ENCODE data around the gene TMEM107.
"Not testable (repeated sequence)": the region's sequence is repeated elsewhere in the genome, so short reads cannot be mapped to it uniquely, and the experiment has no call there.

The TMEM107 gene

DNA sequence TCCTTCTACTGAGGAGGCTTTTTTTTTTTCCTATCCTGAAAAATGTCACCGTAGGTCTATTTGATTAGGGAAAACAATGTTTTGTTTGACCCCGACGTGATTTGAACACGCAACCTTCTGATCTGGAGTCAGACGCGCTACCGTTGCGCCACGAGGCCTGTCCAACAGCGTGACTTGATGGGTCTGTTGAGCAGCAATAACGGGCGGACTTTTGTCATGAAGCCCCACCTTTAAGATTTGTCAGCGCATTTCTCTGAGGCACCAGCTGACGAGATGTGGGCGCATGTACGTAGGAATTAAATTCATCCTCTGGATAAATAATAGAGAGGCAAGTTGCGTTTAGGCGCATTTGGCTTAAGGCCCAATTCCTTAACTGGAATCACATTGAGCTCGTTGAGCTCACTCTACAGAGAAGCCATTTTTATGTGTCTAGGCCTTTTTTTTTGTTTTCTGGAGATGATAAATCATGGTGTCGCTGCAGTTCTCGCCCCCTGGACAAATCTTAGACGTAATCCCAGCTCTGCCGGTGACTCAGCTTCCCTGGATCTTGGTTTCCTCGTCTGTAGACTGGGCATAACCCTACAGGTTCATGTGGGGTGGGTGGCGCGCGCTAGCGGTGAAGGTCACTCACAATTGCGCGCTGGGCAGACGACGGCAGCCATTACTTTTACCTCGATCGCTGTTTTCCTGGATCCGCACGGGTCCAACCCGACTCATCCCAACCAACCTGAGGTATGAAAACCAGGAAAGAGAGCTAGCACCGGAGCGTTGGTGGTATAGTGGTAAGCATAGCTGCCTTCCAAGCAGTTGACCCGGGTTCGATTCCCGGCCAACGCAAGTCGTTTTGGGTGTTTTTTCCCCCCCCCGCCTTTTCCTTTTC, 44.8 kb upstream of the TMEM107 start:
- peak overlapping the region; percentile 82 for H3K9ac ChIP-seq (ENCODE audit: insufficient read length, low read depth)
- DNase-seq (ENCODE audit: low read depth, low spot score) = no peak
- peaks cover 4% of the 10 kb centered on the region for H3K36me3 ChIP-seq (ENCODE audit: insufficient read depth, insufficient read length, low read length)
- H3K27me3 ChIP-seq (ENCODE audit: insufficient read depth, insufficient read length) = no peaks in the 10 kb centered on the region
- peaks cover 3% of the 10 kb centered on the region for H3K4me1 ChIP-seq (ENCODE audit: insufficient read depth, insufficient read length)
- TF ChIP-seq SUZ12 (IDR thresholded peaks at IDR 0.05; ENCODE audit: extremely low read depth, insufficient read depth, insufficient read length) (no peak), ZNF274 (IDR thresholded peaks at IDR 0.05; ENCODE audit: low read depth, low read length) (no peak), YY1 (IDR thresholded peaks at IDR 0.05; ENCODE audit: insufficient read depth, insufficient read length) (peak; percentile 57)
- peak overlapping the region; percentile 62 for H3K4me3 ChIP-seq (ENCODE audit: insufficient read length, low read depth)
- no peaks in the 10 kb centered on the region for H3K9me3 ChIP-seq (ENCODE audit: insufficient read depth, low read length)

DNA sequence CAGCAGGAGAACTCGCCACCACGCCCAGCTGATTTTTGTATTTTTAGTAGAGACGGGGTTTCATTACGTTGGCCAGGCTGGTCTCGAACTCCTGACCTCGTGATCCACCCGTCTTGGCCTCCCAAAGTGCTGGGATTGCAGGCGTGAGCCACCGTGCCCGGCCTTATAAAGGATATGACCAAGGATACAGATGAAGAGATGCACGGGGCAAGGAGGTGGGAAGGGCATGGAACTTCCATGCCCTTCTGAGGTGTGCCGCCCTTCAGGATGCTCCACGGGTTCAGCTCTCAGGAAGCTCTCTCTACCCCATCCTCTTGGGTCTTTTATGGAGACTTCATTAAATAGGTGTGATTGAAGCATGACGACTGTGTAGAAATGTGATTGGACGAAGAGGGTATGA, 37.8 kb upstream of the TMEM107 start:
- H3K4me1 ChIP-seq (ENCODE audit: insufficient read depth, insufficient read length); H3K9ac ChIP-seq (ENCODE audit: insufficient read length, low read depth); DNase-seq (ENCODE audit: low read depth, low spot score); H3K27me3 ChIP-seq (ENCODE audit: insufficient read depth, insufficient read length); H3K36me3 ChIP-seq (ENCODE audit: insufficient read depth, insufficient read length, low read length); H3K9me3 ChIP-seq (ENCODE audit: insufficient read depth, low read length); H3K4me3 ChIP-seq (ENCODE audit: insufficient read length, low read depth): not testable (repeated sequence)

DNA sequence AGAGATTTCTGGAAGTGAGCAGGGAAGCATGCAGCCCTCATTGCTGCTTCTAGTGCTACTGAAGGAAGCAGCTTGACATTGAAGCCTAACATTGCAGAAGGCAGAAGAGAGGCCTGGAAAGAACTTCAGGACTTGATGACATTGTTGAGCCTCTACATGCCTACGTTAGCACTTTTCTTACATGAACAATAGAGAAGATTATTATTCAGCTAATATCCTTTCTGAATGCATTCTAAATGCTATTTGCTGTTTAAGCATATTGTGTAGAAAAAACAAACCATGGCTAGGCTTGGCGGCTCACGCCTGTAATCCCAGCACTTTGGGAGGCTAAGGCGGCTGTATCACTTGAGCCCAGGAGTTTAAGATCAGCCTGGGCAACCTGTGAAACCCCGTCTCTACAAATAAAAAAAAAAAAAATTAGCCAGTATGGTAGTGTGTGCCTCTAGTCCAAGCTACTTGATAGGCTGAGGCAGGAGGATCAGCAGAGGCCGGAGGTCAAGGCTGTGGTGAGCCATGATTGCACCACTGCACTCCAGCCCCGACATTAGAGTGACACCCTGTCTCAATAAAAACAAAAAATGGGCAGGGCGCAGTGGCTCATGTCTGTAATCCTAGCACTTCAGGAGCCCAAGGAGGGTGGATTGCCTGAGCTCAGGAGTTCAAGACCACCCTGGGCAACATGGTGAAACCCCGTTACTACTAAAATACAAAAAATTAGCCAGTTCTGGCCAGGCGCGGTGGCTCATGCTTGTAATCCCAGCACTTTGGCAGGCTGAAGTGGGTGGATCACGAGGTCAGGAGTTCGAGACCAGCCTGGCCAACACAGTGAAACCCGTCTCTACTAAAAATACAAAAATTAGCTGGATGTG, 36.4 kb upstream of the TMEM107 start:
- Histone ChIP-seq H3K36me3 (ENCODE audit: insufficient read depth, insufficient read length, low read length) (peaks cover 15% of the 10 kb centered on the region), H3K9ac (ENCODE audit: insufficient read length, low read depth) (peak overlapping the region; percentile 32), H3K27me3 (ENCODE audit: insufficient read depth, insufficient read length) (no peaks in the 10 kb centered on the region), H3K9me3 (ENCODE audit: insufficient read depth, low read length) (no peaks in the 10 kb centered on the region), H3K4me3 (ENCODE audit: insufficient read length, low read depth) (no peak overlapping the region), H3K4me1 (ENCODE audit: insufficient read depth, insufficient read length) (peaks cover 1% of the 10 kb centered on the region)
- DNase-seq (ENCODE audit: low read depth, low spot score) = no peak
- TF ChIP-seq ZNF274 (IDR thresholded peaks at IDR 0.05; ENCODE audit: low read depth, low read length) (no peak), YY1 (IDR thresholded peaks at IDR 0.05; ENCODE audit: insufficient read depth, insufficient read length) (no peak), SUZ12 (IDR thresholded peaks at IDR 0.05; ENCODE audit: extremely low read depth, insufficient read depth, insufficient read length) (no peak)

DNA sequence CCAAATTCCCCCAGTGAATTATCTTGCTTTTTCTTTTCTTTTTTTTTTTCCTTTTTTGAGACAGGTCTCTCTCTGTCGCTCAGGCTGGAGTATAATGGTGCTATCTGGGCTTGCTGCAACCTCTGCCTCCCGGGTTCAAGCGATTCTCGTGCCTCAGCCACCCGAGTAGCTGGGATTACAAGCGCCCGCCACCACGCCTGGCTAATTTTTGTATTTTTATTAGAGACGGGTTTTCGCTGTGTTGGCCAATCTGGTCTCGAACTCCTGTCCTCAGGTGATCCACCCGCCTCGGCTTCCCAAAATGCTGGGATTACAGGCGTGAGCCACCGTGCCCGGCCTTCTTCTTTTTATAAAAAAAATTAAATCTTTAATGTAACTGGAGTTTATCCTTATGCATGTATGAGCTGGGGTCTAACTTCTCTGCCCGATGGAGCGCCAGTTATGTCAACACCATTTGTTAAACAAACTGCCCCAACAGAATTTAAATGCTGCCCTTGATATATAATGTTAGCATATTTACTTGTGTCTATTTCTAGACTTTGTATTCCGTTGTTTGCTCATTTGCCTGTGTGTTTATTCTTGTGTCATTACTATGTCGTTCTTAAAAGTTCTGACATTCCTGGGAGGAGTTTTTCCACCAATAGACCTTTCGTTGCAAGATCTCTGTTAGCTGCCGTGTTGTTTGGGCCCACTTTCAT, 34.7 kb upstream of the TMEM107 start:
- DNase-seq (ENCODE audit: low read depth, low spot score) = no peak
- Histone ChIP-seq H3K4me3 (ENCODE audit: insufficient read length, low read depth) (peak overlapping the region; percentile 96), H3K4me1 (ENCODE audit: insufficient read depth, insufficient read length) (peaks cover 6% of the 10 kb centered on the region), H3K9ac (ENCODE audit: insufficient read length, low read depth) (no peak overlapping the region), H3K9me3 (ENCODE audit: insufficient read depth, low read length) (no peaks in the 10 kb centered on the region), H3K27me3 (ENCODE audit: insufficient read depth, insufficient read length) (no peaks in the 10 kb centered on the region), H3K36me3 (ENCODE audit: insufficient read depth, insufficient read length, low read length) (peaks cover 30% of the 10 kb centered on the region)
- no peak for TF ChIP-seq SUZ12 (IDR thresholded peaks at IDR 0.05; ENCODE audit: extremely low read depth, insufficient read depth, insufficient read length)
- TF ChIP-seq ZNF274 (IDR thresholded peaks at IDR 0.05; ENCODE audit: low read depth, low read length) = no peak
- TF ChIP-seq YY1 (IDR thresholded peaks at IDR 0.05; ENCODE audit: insufficient read depth, insufficient read length) = no peak

DNA sequence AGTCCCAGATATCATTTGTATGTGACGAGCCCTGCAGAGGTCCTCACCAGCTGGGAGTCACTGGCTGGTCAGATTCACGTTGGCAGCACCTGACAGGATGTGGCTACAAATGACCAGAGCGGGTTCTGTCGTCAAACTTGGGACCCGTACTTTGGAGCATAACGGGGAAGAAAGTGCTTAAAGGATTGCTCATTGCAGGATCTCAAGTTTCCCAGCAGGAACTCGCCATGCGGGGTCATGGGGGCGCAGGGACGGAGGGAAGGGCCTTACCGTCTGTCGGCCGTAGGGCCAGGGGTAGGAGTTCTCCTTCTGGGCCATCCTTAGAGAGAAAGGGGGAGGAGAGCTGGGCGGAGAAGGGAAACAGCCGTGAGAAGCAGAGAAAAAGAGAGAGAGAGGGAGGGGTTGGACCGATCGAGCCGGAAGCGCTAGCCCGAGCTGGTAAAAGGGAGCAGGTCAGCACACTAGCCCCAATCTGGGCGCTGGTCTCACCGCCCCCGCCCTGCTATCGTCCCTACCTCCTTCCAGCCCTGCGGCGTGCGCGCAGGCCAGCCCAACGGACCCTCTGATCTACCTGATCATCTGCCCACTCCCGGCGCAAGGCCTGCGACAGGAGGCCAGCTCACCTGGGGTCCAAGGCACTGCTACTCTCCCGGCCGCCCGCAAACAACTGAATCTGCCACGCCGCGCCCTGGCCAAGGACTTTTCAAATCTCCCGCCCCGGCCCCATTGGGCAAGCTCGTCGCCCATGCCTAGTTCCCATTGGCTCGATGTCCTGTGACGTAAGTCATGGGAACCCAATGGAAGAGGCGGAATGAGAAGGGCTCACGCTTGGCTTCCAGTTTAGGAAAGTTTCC, 34.0 kb upstream of the TMEM107 start, which contains the start of gene AURKB:
TSS of gene AURKB (minus strand) at position 669 of the 854 bp plus-strand sequence. CDS start at position 318, 351 bp downstream.
- Histone ChIP-seq H3K9ac (ENCODE audit: insufficient read length, low read depth) (peak within 1 kb of the TSS; percentile 94), H3K4me1 (ENCODE audit: insufficient read depth, insufficient read length) (peaks cover 6% of the 10 kb centered on the region), H3K27me3 (ENCODE audit: insufficient read depth, insufficient read length) (no peaks in the 10 kb centered on the region), H3K9me3 (ENCODE audit: insufficient read depth, low read length) (no peaks in the 10 kb centered on the region), H3K4me3 (ENCODE audit: insufficient read length, low read depth) (peak within 1 kb of the TSS; percentile 96), H3K36me3 (ENCODE audit: insufficient read depth, insufficient read length, low read length) (peaks cover 38% of the 10 kb centered on the region)
- no peak for TF ChIP-seq ZNF274 (IDR thresholded peaks at IDR 0.05; ENCODE audit: low read depth, low read length)
- TF ChIP-seq SUZ12 (IDR thresholded peaks at IDR 0.05; ENCODE audit: extremely low read depth, insufficient read depth, insufficient read length) = no peak
- TF ChIP-seq YY1 (IDR thresholded peaks at IDR 0.05; ENCODE audit: insufficient read depth, insufficient read length) = no peak
- DNase-seq (ENCODE audit: low read depth, low spot score) = no peak

DNA sequence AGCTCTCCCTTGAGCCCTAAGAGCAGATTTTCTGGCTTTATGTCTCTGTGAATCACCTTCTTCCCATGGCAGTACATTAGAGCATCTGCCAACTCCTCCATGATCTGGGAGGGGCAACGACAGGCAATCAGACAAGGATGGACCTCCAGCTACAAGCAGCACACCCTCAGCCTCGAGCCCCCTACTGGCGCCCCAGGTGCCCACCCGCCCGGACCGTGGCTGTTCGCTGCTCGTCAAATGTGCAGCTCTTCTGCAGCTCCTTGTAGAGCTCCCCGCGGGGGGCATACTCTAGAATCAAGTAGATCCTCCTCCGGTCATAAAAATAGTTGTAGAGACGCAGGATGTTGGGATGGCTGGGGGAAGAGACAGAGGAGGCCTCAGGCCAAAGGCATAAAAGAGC, 30.4 kb upstream of the TMEM107 start:
- H3K27me3 ChIP-seq (ENCODE audit: insufficient read depth, insufficient read length) = no peaks in the 10 kb centered on the region
- no peak overlapping the region for H3K4me3 ChIP-seq (ENCODE audit: insufficient read length, low read depth)
- peaks cover 4% of the 10 kb centered on the region for H3K4me1 ChIP-seq (ENCODE audit: insufficient read depth, insufficient read length)
- H3K9me3 ChIP-seq (ENCODE audit: insufficient read depth, low read length) = no peaks in the 10 kb centered on the region
- TF ChIP-seq YY1 (IDR thresholded peaks at IDR 0.05; ENCODE audit: insufficient read depth, insufficient read length) = no peak
- TF ChIP-seq SUZ12 (IDR thresholded peaks at IDR 0.05; ENCODE audit: extremely low read depth, insufficient read depth, insufficient read length) = no peak
- H3K36me3 ChIP-seq (ENCODE audit: insufficient read depth, insufficient read length, low read length) = peaks cover 62% of the 10 kb centered on the region
- DNase-seq (ENCODE audit: low read depth, low spot score) = no peak
- no peak overlapping the region for H3K9ac ChIP-seq (ENCODE audit: insufficient read length, low read depth)

Measured in NT2/D1 (cell line).